ENCODE measurements around the gene ATP6V0E1. TPM values are rescaled to one million over a fixed set of nuclear protein-coding genes. Genes with fewer than 3 reads are reported as not detected.

ATP6V0E1 gene
- total RNA-seq, 1 experiment from 2014 or later: 216 TPM

- H3K4me3 ChIP-seq (ENCODE audit: low read depth, low read length): no peak overlapping the region
- Mint-ChIP-seq H3K27me3 (ENCODE audit: insufficient read depth, unreplicated experiment) (no peaks in the 10 kb centered on the region), H3K9me3 (ENCODE audit: unreplicated experiment) (no peaks in the 10 kb centered on the region), H3K4me1 (ENCODE audit: low read depth, unreplicated experiment) (peaks cover 10% of the 10 kb centered on the region), H3K36me3 (ENCODE audit: insufficient read depth, unreplicated experiment) (peaks cover 24% of the 10 kb centered on the region), H3K4me3 (ENCODE audit: unreplicated experiment) (no peak overlapping the region), H3K27ac (ENCODE audit: unreplicated experiment) (no peak overlapping the region)
- TF ChIP-seq CTCF (IDR thresholded peaks at IDR 0.05; ENCODE audit: insufficient read depth in 1 of 2, low read depth in 1 of 2, low read length in 1 of 2, severe bottlenecking in 1 of 2, unreplicated experiment in 1 of 2): no peak
- H3K36me3 ChIP-seq (ENCODE audit: control insufficient read depth, insufficient read depth, low read length): no peaks in the 10 kb centered on the region
- no peaks in the 10 kb centered on the region for H3K4me1 ChIP-seq
- no peaks in the 10 kb centered on the region for H3K9me3 ChIP-seq
- BruUV-seq (replicated peaks): no TSS peak
- H3K27me3 ChIP-seq (replicated peaks; ENCODE audit: control insufficient read depth, insufficient read depth, low read length): no peaks in the 10 kb centered on the region
- no peak for DNase-seq
- POLR2A ChIA-PET: no interaction called here
- CTCF ChIA-PET: no interaction called here
- intact Hi-C loops (cut with micrococcal nuclease; ENCODE audit: unreplicated experiment): no loop called here
Observed at GRCh38 chr5:173001229-173001841, 17.8 kb downstream of the ATP6V0E1 start.

DNA sequence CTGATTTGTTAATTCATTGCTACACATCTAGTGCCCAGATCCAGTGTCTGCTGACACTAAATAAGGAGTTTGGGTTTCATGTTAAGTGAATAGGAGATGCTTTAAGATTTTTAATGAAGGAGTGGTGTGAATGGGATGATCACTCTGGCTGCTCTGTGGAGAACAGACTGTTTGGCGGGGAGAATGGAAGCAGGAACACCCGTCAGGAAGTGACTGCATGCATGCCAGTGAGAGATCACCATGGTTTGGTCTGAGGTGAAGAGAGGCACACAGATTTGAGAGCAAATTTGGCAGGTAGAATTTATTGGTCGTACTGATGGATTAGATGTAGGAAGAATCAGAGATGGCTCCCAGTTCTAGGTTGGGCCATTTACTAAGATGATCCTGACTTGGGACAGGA, 19.8 kb downstream of the ATP6V0E1 start:
- ChIA-PET CTCF (no interaction called here), POLR2A (no interaction called here)
- no peak overlapping the region for H3K27ac Mint-ChIP-seq (ENCODE audit: unreplicated experiment)
- Histone ChIP-seq H3K27me3 (replicated peaks; ENCODE audit: control insufficient read depth, insufficient read depth, low read length) (no peaks in the 10 kb centered on the region), H3K9me3 (no peaks in the 10 kb centered on the region), H3K36me3 (ENCODE audit: control insufficient read depth, insufficient read depth, low read length) (no peaks in the 10 kb centered on the region), H3K4me1 (no peaks in the 10 kb centered on the region), H3K4me3 (ENCODE audit: low read depth, low read length) (no peak overlapping the region)
- H3K27me3 Mint-ChIP-seq (ENCODE audit: insufficient read depth, unreplicated experiment): no peaks in the 10 kb centered on the region
- H3K4me3 Mint-ChIP-seq (ENCODE audit: unreplicated experiment): no peak overlapping the region
- BruUV-seq (replicated peaks): no TSS peak
- no peak for DNase-seq
- no peak for TF ChIP-seq CTCF (IDR thresholded peaks at IDR 0.05; ENCODE audit: insufficient read depth in 1 of 2, low read depth in 1 of 2, low read length in 1 of 2, severe bottlenecking in 1 of 2, unreplicated experiment in 1 of 2)
- H3K36me3 Mint-ChIP-seq (ENCODE audit: insufficient read depth, unreplicated experiment): peaks cover 6% of the 10 kb centered on the region
- no peaks in the 10 kb centered on the region for H3K9me3 Mint-ChIP-seq (ENCODE audit: unreplicated experiment)
- H3K4me1 Mint-ChIP-seq (ENCODE audit: low read depth, unreplicated experiment): peaks cover 10% of the 10 kb centered on the region
- intact Hi-C loops (cut with micrococcal nuclease; ENCODE audit: unreplicated experiment): no loop called here

GRCh38 chr5:173004013-173004412, 20.4 kb downstream of the ATP6V0E1 start:
- DNase-seq: no peak
- Histone ChIP-seq H3K4me1 (no peaks in the 10 kb centered on the region), H3K9me3 (no peaks in the 10 kb centered on the region), H3K4me3 (ENCODE audit: low read depth, low read length) (no peak overlapping the region), H3K36me3 (ENCODE audit: control insufficient read depth, insufficient read depth, low read length) (no peaks in the 10 kb centered on the region), H3K27me3 (replicated peaks; ENCODE audit: control insufficient read depth, insufficient read depth, low read length) (no peaks in the 10 kb centered on the region)
- ChIA-PET POLR2A (no interaction called here), CTCF (no interaction called here)
- Mint-ChIP-seq H3K36me3 (ENCODE audit: insufficient read depth, unreplicated experiment) (peaks cover 6% of the 10 kb centered on the region), H3K9me3 (ENCODE audit: unreplicated experiment) (no peaks in the 10 kb centered on the region), H3K4me1 (ENCODE audit: low read depth, unreplicated experiment) (peaks cover 10% of the 10 kb centered on the region), H3K27me3 (ENCODE audit: insufficient read depth, unreplicated experiment) (no peaks in the 10 kb centered on the region), H3K27ac (ENCODE audit: unreplicated experiment) (no peak overlapping the region), H3K4me3 (ENCODE audit: unreplicated experiment) (no peak overlapping the region)
- BruUV-seq (replicated peaks): no TSS peak
- no peak for TF ChIP-seq CTCF (IDR thresholded peaks at IDR 0.05; ENCODE audit: insufficient read depth in 1 of 2, low read depth in 1 of 2, low read length in 1 of 2, severe bottlenecking in 1 of 2, unreplicated experiment in 1 of 2)
- intact Hi-C loops (cut with micrococcal nuclease; ENCODE audit: unreplicated experiment): no loop called here
